Measurements from ENCODE around the gene PLCB1. TPM values are rescaled to one million over a fixed set of nuclear protein-coding genes. Genes with fewer than 3 reads are reported as not detected.

PLCB1 gene
- total RNA-seq, 1 donor = 13.4 TPM

DNA sequence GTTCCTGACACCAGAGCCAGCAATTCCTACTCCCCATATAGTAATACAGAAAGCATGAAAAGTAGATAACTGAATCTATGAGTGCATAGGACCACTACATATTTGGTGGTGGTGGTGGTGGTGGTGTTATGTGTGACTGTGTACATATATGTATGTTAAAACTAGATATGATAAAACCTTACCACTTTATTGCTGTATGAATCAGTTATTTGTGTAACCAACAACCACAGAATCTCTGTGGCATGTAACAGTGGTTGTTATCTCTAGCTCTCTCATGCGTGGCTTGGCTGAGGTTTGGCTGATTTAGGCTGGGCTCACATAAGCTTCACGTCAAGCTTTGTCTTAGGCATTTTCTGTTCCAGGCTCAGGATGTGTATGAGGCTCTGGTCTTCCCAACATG is 55.7 kb downstream of the PLCB1 start:
- TF ChIP-seq CTCF (IDR thresholded peaks at IDR 0.05; ENCODE audit: extremely low read depth, low read depth, low read length) = no peak
- peak; percentile 29 for DNase-seq (ENCODE audit: insufficient read length, low spot score, missing footprints)

DNA sequence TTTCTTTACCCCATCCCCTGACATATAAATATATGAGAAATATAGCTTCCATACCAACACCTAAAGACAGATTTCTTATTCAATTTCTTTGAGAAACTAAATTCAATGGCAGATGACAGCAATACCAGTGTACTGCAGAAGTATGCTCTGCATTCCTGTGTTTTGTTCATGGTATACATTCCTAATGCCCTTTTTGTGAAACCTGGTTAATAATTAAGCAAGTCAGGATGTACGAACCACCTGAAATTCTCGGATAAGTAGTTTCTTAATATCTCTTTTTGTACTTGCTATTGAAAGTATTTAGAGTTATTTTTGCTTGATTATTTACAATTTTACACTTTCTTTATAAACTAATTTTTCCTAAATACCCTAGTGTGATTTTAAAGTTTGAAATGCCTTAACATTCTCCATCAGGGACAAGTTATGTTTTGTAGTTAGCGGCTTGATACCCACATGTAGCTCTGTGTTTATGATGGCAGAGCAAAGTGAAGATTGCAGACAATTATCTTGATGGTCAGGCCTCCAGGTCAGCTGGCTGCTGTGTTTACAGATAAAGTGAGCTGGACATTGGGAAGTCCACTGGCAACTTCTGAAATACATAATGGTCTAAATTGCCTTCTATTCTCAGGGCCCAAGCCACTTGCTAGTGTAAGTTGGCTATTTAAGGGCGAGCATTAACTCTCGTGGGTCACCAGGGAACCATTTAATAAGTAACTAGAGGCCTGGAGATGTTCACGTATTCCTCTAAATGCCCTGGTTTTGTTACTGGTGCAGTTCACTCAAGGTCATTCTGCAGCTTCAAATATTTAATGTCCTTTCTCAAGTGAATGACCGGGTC is 58.2 kb downstream of the PLCB1 start:
- Histone ChIP-seq H2AFZ (ENCODE audit: low read length) (no peak overlapping the region), H3K27ac (ENCODE audit: low read depth, low read length) (no peak overlapping the region), H3K4me1 (ENCODE audit: insufficient read depth, low read length) (no peaks in the 10 kb centered on the region), H3K4me3 (ENCODE audit: insufficient read depth, low read length) (no peak overlapping the region), H3K36me3 (ENCODE audit: insufficient read depth, low read length) (no peaks in the 10 kb centered on the region), H4K20me1 (ENCODE audit: insufficient read depth, low read length) (no peaks in the 10 kb centered on the region), H3K9me3 (ENCODE audit: low read depth, low read length) (no peaks in the 10 kb centered on the region), H3K79me2 (ENCODE audit: insufficient read depth, low read length) (no peaks in the 10 kb centered on the region), H3K4me2 (ENCODE audit: insufficient read depth, low read length) (no peak overlapping the region), H3K27me3 (ENCODE audit: insufficient read depth, low read length) (no peaks in the 10 kb centered on the region)
- no peak for TF ChIP-seq CTCF (IDR thresholded peaks at IDR 0.05; ENCODE audit: extremely low read depth, low read depth, low read length)
- no peak for DNase-seq (ENCODE audit: insufficient read length, low spot score, missing footprints)

More for the DNA sequence above, 55.7 kb downstream of the PLCB1 start:
- Histone ChIP-seq H3K4me3 (ENCODE audit: insufficient read depth, low read length) (no peak overlapping the region), H3K9me3 (ENCODE audit: low read depth, low read length) (no peaks in the 10 kb centered on the region), H3K36me3 (ENCODE audit: insufficient read depth, low read length) (no peaks in the 10 kb centered on the region), H3K4me2 (ENCODE audit: insufficient read depth, low read length) (no peak overlapping the region), H2AFZ (ENCODE audit: low read length) (no peak overlapping the region), H4K20me1 (ENCODE audit: insufficient read depth, low read length) (no peaks in the 10 kb centered on the region), H3K27me3 (ENCODE audit: insufficient read depth, low read length) (no peaks in the 10 kb centered on the region), H3K27ac (ENCODE audit: low read depth, low read length) (no peak overlapping the region), H3K79me2 (ENCODE audit: insufficient read depth, low read length) (no peaks in the 10 kb centered on the region), H3K4me1 (ENCODE audit: insufficient read depth, low read length) (peaks cover 5% of the 10 kb centered on the region)

DNA sequence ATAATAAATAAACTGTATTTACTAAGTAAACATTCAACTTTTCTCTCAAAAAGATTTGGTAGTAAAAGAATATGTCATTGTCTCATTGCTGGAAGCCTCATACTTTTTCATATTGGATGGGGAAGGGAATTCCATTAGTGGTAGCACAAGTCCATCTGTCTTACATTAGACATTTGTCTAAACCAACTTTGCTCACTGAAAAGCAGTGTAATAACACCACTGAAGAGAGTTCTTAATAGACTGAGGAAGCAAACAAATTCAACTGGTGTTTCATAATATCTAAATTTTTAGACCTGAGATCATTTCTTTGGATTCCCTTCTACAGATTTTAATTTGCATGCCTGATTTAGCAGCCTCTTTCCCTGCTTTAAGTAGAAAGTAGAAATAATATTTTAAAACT is 62.7 kb downstream of the PLCB1 start:
- H3K36me3 ChIP-seq (ENCODE audit: insufficient read depth, low read length) = no peaks in the 10 kb centered on the region

More for the DNA sequence above, 62.7 kb downstream of the PLCB1 start:
- Histone ChIP-seq H3K4me2 (ENCODE audit: insufficient read depth, low read length) (no peak overlapping the region), H3K79me2 (ENCODE audit: insufficient read depth, low read length) (no peaks in the 10 kb centered on the region), H3K27ac (ENCODE audit: low read depth, low read length) (no peak overlapping the region), H2AFZ (ENCODE audit: low read length) (no peak overlapping the region), H3K4me1 (ENCODE audit: insufficient read depth, low read length) (no peaks in the 10 kb centered on the region), H3K9me3 (ENCODE audit: low read depth, low read length) (no peaks in the 10 kb centered on the region), H4K20me1 (ENCODE audit: insufficient read depth, low read length) (no peaks in the 10 kb centered on the region), H3K4me3 (ENCODE audit: insufficient read depth, low read length) (no peak overlapping the region), H3K27me3 (ENCODE audit: insufficient read depth, low read length) (no peaks in the 10 kb centered on the region)
- TF ChIP-seq CTCF (IDR thresholded peaks at IDR 0.05; ENCODE audit: extremely low read depth, low read depth, low read length) = no peak
- DNase-seq (ENCODE audit: insufficient read length, low spot score, missing footprints) = no peak
